DMS114 treated with DMSO at 0.1 percent for 48 hours (cell line): Measurements from ENCODE around the gene PEX7.
"Not testable (repeated sequence)": the region's sequence is repeated elsewhere in the genome, so short reads cannot be mapped to it uniquely, and the experiment has no call there.

Experiments used
- DNase-seq: peaks from one replicate; lab custom pipeline; 2025; ENCODE audit not compliant: unreplicated experiment; lab: John Stamatoyannopoulos, UW

Gene PEX7

DNA sequence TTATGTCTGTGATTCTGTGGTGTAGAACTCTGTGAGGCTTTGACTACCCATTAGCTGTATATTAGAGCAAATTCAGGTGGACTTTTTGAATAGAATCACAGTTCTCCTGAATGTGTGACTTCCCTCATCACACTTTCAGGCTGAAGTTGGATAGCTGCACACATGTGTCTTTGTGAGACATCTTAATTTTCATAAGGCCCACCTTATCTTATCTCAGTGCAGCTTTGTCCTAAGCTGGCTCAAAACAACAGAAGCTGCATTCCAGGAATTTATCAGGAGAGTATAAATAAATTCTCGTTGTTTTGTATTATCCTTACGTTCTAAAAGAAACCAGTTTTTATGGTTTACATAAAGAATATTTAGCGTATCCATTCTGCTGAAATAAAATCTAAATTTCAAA is 73.5 kb downstream of the PEX7 start:
- no peak for DNase-seq

DNA sequence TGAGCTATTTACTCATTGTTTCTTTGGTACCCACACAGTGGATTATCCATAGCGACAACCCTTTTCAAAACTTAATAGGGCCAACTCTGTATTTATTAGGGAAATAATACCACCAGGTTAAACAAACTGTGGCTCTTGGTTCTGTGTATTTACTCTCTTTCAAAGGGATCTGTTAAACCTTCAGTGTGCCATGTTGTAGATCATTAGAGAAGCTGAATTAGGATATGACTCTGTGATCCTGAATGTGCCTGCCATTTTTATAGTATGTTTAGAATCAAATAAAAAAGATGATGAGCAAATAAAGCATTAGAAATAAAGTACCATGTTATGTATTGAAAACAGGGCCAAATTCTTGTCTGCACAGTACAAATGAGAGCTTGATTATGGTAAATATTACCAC is 74.7 kb downstream of the PEX7 start:
- no peak for DNase-seq

- no peak for DNase-seq
Measured at GRCh38 chr6:136901212-136901784, 78.9 kb downstream of the PEX7 start.

DNA sequence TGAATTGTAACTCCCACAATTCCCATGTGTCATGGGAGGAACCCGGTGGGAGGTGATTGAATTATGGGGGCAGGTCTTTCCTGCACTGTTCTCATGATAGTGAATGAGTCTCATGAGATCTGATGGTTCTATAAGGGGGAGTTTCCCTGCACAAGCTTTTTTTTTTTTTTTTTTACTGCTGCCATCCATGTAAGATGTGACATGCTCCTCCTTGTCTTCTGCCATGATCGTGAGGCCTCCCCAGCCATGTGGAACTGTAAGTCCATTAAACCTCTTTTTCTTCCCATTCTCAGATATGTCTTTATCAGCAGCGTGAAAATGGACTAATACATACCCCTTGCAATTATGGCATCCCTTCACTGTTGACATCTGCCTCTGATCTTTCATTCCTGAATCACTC is 82.1 kb downstream of the PEX7 start:
- DNase-seq = not testable (repeated sequence)

- DNase-seq = no peak
Measured at GRCh38 chr6:136914947-136915346, 92.6 kb downstream of the PEX7 start.

DNA sequence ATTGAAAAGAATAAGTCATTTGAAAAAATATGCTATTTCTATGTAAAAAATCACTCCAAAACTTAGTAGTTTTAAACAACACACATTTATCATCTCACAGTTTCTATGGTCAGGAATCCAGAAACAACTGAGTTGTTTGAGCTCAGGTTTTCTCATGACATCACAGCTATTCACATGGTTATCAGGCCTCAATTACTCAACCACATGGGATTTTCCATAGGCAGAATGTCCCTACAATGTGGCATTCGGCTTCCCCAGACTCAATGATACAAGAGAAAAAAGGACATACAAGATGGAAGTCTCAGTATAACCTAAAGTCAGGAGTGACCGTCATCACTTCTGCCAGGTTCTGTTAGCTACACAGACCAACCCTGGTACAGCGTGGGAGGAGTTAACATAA is 96.3 kb downstream of the PEX7 start:
- DNase-seq = no peak

DNA sequence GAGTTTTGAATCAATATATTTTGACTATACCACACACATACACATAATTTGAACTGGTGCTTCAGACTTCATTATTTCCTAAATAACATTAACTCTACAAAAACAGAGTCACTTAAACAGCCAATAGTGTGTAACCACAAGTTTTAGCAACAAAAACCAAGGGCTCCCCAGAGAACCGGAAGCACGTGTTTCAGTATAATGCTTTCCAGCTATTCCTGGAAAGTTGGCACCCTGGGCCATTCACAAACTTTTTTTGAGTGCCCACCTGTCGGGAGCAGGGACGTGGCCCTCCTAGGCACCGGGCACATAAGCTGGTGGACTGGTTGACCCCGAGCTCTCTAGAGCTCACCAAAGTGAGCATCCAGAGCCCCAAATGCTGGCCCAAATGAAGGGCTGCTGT is 97.8 kb downstream of the PEX7 start:
- DNase-seq = no peak

DNA sequence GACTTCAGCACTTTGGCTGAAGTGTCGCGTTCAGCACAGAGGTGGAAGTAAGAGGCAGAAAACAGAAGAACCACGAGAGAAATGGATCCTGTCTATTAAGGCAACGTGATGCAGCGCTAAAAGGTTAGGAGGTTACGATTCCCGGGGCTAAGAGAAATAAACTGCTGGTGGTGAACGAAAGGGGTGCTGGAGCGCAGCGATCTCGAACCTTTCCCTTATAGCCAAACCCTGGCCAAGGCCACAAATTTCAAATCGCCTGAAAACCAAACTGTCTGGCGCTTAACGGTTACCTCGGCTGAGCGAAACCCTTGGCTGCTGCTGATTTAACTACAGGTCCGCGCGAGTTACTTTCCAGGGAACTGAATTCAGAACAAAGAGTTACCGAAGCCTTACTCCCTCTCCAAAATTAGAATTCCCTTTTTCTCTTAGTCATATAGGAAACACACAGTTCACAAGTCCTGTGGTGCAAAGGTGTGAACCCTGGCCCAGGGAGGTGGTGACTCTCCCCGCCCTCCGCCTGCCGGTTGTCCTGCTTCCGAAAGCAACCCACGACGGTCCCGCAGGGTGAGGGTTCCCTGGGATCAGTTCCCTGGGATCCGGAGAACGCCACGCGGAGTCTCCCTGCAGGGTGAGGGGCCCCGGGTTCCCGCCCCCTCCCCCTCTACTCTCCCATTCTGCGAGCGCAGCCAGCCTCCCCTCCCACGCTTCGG is 98.4 kb downstream of the PEX7 start:
- peak; percentile 2 for DNase-seq

DNA sequence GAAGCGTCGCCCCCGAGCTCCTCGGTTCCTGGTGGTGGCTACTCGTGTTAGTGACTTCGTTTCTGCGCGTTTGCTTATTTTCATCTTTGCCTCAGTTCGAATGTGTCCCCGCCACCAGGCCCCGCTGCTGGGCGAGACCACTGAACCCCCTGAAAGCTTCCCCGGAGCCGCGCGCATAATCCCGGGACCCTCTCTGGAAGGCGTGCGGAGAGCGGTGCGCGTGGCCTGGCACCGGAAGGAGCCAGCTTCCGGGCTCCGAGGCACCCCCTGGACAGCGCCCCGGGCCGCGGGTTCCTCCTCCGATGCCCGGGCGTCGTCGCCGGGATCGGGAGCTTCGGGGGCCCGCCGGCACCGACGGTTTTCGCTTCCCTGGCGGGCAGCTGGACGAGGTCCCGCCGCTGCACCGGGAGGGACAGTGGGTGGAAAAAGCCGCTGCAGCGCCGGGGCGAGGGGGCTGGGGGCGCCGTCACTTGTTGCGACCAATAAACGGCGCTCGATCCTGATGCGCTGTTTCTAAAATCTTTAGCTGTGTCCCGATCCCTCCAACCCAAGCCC is 99.1 kb downstream of the PEX7 start:
- DNase-seq = no peak

GRCh38 chr6:136921936-136922684 is 99.7 kb downstream of the PEX7 start, which contains the start of gene SLC35D3:
SLC35D3 (plus strand) TSS chr6:136922301; CDS start chr6:136922429, 128 bp downstream.
- no peak for DNase-seq

DNA sequence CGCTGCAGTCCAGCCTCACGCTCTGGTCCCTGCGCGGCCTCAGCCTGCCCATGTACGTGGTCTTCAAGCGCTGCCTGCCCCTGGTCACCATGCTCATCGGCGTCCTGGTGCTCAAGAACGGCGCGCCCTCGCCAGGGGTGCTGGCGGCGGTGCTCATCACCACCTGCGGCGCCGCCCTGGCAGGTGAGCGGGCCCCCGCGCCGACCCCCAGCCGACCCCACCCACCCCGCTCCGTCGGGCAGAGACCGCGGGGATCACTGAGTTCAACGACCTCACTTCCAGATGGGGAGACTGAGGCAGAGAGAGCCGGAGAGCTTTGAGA is 100.3 kb downstream of the PEX7 start:
- no peak for DNase-seq

GRCh38 chr6:136923116-136923953 is 100.9 kb downstream of the PEX7 start:
- DNase-seq = no peak

DNA sequence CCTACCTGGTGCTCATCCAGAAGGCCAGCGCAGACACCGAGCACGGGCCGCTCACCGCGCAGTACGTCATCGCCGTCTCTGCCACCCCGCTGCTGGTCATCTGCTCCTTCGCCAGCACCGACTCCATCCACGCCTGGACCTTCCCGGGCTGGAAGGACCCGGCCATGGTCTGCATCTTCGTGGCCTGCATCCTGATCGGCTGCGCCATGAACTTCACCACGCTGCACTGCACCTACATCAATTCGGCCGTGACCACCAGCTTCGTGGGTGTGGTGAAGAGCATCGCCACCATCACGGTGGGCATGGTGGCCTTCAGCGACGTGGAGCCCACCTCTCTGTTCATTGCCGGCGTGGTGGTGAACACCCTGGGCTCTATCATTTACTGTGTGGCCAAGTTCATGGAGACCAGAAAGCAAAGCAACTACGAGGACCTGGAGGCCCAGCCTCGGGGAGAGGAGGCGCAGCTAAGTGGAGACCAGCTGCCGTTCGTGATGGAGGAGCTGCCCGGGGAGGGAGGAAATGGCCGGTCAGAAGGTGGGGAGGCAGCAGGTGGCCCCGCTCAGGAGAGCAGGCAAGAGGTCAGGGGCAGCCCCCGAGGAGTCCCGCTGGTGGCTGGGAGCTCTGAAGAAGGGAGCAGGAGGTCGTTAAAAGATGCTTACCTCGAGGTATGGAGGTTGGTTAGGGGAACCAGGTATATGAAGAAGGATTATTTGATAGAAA is 101.7 kb downstream of the PEX7 start:
- DNase-seq = no peak

DNA sequence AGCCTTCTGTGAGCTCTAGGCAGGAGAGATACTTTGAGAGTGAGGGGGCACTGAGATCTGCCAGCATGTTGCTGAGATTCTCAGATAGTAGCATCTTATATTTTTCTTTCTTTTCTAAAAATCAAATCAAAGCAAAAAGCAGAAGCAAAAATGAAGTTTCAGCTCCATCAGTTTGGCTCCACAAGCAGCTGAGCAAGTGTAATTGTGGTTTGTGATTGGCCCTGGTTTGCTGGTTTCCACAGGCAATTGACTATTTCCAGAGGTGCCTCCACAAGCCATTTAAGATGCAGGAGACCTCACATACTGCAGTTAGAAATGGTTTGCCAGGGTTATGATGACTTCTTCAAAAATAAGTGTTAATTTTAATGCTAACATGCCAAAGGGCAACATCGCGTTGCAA is 104.0 kb downstream of the PEX7 start:
- DNase-seq = no peak

DNA sequence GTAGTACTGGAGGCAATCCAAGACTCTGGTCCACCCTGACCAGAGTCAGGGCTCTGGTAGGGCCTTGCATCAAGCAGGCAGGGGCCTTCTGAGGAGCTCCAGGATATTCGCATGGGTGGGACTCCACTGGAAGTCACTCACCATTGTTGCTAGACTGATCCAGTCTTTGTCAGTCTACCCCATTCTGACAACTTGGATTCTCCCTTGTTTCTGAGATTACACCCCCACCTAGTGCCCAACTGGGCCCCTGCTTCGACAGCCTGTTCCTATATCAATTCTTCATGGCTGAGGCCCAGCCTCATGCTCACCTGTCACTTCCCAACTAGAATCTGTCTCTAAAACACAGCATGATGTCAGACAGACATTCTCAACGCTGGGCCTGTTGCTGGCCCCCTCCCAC is 104.9 kb downstream of the PEX7 start:
- no peak for DNase-seq

DNA sequence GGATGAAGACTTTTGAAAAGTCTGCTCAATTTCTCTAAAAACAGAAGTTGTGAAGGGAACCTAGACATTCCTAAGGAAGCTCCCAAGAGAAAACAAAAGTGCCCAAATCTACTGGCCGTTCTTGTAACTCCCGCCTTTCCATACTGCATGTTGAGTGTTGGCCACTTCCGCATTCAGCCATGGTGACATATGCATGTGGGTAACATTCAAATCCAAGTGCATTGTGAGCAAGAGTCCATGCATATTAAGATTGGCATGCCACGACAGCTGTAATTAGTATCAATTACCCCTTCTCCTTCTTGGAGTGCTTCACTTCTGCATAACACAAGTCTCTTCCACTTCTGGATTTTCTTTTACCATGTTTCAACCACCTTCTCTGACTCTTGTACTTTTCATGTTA is 108.1 kb downstream of the PEX7 start:
- DNase-seq = no peak

GRCh38 chr6:136932599-136932998 is 110.2 kb downstream of the PEX7 start:
- DNase-seq = no peak

DNA sequence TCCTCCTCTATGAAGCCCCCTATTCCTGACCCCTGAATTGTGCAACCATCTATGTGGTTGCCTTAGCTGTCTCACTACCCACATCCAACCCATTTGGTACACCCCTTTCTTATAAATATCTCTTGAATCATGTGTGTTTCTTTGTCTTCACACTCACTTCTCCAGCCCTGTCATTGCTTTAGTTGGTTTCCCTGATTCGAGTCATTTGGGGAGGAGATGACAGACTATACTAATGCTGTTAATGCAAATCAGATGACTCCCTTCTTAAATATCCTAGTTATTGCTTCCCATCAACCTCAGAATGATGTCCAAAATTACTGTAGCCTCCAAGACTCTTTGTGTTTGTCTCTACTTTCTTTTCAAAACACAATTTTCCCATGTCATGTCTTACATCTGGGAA is 122.7 kb downstream of the PEX7 start:
- DNase-seq = no peak

DNA sequence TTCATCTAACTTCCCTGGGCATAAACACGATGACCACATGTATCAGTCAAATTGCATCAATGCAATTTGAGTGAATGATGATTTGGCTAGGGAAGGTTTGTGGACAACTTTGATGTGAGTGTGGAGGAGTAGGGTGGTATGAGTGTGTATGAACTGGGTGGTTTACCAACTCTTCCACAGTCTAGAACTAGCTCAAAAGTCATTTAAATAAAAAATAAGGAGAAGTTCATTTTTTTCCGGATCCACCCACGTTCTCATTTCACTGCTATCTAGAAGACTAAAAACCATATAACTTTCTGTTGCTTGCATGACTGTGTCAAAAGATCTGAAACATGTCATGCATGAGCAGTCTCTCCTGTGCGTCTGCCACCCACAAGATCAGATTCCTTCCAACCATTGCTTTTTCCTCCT is 123.3 kb downstream of the PEX7 start:
- DNase-seq = no peak

DNA sequence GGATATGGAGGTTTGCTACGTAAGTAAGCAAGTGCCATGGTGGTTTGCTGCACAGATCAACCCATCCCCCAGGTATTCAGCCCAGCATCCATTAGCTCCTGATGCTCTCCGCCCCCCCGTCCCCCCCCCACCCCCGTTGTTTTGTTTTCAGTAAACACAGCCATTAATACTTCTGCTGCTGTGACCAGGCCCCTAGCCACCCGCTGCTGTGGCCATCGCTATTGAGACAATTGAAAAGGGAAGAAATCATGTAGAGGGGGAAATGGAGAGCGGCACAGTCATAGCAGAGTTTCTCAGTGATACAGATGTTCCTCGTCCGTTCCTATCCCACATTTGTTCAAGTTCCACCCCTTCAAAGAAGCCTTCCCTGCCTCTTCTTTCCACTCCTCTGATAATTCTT is 124.6 kb downstream of the PEX7 start:
- no peak for DNase-seq

DNA sequence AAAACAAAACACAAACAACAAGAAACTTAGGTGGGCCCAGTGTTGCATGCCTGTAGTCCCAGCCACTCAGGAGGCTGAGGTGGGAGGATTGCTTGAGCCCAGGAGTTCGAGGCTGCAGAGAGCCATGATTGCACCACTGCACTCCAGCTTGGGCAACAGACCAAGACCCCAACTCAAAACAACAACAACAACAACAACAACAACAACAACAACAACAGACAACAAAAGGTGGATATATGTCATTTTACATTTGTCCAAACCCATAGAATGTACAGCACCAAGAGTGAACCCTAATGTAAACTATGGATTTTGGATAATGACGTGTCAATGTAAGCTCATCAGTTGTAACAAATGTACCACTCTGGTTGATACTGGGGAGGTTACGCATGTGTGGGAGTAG is 127.6 kb downstream of the PEX7 start:
- not testable (repeated sequence) for DNase-seq
